Head of caudate nucleus (tissue), 42 donors: ENCODE data around the gene MCTP1.

Experiments used
- DNase-seq, 42 donors: peaks; one replicate each; pipeline versions ENCODE4 v3.0.0 to v3.0.0-alpha.2; 2020 to 2021; ENCODE audit warnings: mixed read lengths in 7 of 42
- intact Hi-C: fragments of 100-400 bp; cut with DNase I; formaldehyde crosslinking; loops from one replicate; pipeline ENCODE4 v1.15.0; 2022

The MCTP1 gene

GRCh38 chr5:94811331-94811730, 473.6 kb downstream of the MCTP1 start:
- DNase-seq: no peak
- intact Hi-C loops: no loop called here

DNA sequence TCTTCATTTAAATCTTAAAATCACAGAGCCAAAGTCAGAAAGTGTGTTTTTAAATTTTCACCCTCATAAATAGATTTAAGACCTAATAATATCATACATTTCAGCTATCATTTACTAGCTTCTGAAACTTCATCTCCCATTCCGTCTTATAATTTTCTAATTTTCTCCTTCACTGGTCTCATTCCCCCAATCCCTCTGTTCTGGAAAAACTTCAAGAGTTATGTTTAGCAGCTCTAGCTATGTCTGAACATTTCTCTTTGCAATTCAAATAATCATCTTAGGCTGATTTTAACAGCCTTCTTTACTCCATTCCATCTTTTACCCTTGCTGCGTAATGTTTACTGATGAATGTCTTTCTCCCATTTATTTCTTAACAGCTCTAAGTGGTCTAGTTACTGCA, 474.0 kb downstream of the MCTP1 start:
- intact Hi-C loops: no loop called here
- DNase-seq: no peak

GRCh38 chr5:94810281-94810680, 474.6 kb downstream of the MCTP1 start:
- DNase-seq: no peak
- intact Hi-C loops: no loop called here

DNA sequence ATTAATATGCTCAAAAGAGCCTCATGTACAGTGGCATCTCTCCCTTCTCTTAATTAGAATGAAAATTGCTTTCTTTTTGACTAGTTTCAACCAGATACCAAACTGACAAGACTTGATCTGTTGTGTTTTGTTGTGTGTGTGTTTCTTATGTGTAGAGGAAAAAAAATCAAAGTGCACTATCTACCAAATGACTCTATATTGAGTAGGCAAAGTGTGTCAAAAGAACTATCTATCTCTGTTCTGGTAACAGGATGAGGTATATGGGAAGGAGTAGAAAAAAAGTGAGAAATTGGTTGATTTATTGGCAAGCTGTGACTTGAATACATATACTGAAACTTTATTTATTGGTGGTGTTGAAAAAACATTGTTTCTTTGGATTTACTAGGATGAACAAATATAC, 476.4 kb downstream of the MCTP1 start:
- DNase-seq: no peak

GRCh38 chr5:94807985-94808384, 476.9 kb downstream of the MCTP1 start:
- no peak for DNase-seq
- intact Hi-C loops: no loop called here

More for the DNA sequence above, 476.4 kb downstream of the MCTP1 start:
- intact Hi-C loops: no loop called here

DNA sequence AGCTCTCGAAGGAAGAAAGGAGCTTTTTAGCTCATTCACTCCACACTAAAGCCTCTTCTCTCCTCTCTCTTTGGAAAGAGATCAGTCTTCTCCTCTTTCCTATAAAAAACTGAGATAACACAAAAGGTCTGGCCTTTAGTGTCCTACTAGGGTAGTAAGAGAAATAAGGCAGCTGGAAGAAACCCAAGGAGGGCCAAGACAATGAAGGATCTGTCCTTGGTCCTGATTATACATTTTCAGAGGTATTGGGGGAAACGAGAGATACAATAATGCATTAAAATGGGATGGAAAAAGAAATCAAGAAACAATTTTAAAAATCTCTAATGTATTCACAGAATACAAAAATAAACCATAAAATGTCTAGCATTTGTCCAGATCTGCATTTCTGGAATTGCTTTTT, 482.4 kb downstream of the MCTP1 start:
- intact Hi-C loops: no loop called here
- DNase-seq: no peak

DNA sequence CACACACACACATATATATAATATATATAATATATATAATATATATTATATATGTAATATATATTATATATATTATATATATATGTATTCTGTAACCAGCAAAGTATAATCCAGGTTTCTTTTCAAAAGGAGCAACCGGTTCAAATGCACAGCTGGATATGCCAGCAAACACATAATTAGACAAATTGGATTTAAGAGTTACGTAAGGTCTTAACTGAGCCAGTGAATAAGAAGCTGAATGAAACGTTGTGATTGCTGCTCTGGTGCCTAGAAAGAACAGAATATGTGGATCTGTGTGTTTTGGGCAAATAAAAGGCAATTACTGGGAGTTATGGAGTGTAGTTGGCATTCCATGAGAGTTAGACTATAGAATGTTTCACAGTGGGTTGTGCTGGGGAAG, 488.3 kb downstream of the MCTP1 start:
- intact Hi-C loops: no loop called here
- no peak for DNase-seq

DNA sequence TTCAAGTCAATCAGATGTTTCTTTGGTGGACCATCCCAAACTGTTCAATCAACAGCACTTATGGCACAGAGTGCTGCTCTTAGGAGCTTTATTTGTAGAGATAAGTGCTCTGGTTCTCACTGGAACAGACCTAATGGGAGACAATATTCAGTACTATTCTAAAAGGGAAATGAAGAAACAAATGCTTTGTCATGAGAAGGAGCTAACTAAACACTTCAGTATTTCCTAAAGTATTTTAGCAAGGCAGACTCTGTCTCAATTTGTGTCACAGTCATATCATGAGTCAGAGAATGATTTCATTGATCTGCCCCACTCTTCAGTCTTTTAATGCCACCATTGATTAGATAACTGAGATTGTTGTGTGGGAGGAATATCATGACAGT, 491.1 kb downstream of the MCTP1 start:
- intact Hi-C loops: no loop called here
- DNase-seq: peak in 1 of 42 donors; percentile 16

DNA sequence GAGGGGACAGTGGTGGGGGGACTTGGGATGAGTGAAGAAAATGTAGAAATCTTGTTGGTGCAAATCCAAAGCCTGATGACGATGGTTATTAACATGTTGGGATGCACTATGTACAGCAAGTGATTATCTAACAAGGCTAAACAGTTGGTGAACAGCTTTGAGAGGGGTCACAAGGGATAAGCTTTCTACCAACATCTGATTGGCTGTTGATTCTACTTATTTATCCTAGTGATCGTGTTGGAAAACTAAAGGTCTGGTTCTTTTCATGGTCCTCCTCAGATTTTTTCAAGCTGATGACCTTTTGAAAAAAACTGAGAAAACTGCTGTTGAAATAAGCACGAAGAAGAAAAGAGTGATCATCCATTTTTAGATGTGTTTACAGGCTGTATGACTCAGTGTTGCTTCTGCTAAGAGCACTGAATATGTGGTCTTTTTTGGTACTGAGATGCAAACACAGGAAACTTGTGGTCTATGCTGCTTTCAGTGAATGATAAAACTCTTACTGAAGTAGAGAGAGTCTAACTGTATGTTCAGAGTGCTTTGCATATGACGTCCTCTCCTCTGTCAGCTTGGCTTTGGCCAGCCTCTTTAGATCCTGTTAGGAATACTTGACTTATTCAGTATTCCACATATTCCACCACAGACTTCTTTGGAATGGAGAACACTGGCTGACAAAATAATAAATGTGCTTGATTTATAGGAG, 491.6 kb downstream of the MCTP1 start:
- no peak for DNase-seq
- intact Hi-C loops: no loop called here

DNA sequence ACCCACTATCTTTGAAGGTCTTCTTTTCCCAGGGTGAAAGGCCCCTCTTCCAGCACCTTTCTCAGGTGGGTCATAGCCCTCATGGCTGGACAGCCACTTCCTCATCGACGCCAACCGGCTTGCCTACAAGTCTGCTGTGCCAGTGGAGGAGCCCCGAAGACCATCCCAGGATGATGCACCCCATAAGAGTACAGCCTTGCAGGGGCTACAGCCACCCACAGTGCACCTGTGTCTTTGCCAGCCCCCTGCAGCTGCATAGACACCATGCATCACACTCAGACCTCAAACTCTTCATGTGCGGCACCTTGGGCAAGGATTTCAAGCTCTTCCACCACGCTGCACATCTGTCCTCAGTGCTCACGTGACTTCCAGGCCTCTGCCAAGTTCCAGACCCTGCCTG, 493.1 kb downstream of the MCTP1 start:
- no peak for DNase-seq
- intact Hi-C loops: no loop called here

GRCh38 chr5:94788527-94788926, 496.4 kb downstream of the MCTP1 start:
- no peak for DNase-seq
- intact Hi-C loops: no loop called here

- DNase-seq: no peak
- intact Hi-C loops: no loop called here
Measured at GRCh38 chr5:94784536-94785505, 500.1 kb downstream of the MCTP1 start.

DNA sequence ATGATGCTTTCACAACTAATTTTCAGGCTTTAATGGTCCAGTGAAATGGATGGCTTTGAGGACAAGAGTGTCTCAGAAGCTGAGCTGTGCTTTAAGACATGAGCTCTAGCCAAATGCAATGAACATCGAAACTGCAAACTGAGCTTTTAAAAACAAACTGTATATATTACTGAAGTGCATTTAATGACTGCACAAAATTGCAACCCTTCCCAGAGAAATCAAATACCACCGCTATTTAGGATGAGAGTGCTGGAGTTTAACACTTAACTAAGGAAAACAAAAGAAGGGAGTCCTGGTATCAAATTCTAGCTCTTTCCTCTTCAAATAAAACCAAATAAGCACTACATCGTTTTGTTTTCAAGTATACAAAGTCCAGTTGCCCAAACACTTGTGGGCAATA, 502.5 kb downstream of the MCTP1 start:
- intact Hi-C loops: no loop called here

DNA sequence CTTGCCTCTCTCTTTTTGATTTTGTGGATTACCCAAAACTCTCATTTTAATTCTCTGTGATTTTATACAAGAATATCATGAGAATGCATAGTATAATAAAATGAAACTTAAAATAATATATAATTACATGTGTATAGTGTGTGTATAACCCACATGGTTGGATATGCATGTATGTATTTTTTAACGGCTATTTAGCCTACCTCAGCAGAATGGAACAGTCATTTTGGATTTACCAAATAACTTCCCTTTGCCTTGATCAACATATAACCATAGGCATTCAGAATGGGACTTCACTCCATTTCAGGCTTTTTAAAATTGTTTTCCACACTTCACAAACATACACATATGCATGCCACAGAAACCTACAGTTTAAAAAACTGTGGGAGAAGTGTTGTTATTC, 505.2 kb downstream of the MCTP1 start:
- no peak for DNase-seq
- intact Hi-C loops: no loop called here

More for the DNA sequence above, 502.5 kb downstream of the MCTP1 start:
- DNase-seq: no peak

GRCh38 chr5:94778732-94779131, 506.2 kb downstream of the MCTP1 start:
- DNase-seq: no peak
- intact Hi-C loops: no loop called here

- no peak for DNase-seq
- intact Hi-C loops: no loop called here
Measured at GRCh38 chr5:94778299-94778698, 506.6 kb downstream of the MCTP1 start.

- intact Hi-C loops: no loop called here
- no peak for DNase-seq
Measured at GRCh38 chr5:94777056-94777880, 507.6 kb downstream of the MCTP1 start.

DNA sequence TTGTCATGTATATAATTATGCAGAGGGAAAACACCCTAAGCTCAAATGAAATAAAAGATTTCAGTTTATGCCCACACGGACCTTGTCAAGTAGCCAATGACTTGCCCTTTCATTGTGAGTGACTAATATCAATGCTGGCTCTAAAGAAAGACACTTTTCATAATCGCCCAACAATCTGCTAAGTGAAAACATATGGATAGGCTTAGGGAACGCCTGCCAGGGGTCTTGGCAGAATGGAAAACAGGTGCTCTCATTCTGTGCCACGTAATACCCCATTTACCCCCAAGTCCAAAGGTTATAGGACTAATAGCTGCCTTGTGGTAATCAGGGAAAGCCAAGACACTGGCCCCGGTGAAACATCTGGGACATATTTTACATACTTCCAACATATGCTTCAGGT, 508.7 kb downstream of the MCTP1 start:
- intact Hi-C loops: no loop called here
- no peak for DNase-seq

DNA sequence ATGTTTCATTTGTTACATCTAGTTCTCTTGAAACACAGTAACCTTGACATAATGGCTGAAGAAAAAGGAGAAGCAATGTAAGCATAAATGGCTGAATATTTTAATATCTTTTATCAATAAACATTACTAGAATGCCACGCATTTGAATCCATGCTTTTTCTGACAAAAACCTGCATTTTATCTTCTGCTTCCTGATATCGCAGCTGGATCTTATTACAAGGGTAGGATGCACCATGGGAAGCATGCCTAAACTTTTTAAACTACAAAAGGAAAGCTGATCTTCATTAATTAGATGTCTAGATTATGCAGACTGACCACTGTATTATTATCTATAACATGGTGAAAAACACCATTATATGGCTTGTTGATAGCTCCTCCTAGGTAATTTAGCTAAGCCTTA, 509.8 kb downstream of the MCTP1 start:
- intact Hi-C loops: no loop called here
- DNase-seq: no peak

DNA sequence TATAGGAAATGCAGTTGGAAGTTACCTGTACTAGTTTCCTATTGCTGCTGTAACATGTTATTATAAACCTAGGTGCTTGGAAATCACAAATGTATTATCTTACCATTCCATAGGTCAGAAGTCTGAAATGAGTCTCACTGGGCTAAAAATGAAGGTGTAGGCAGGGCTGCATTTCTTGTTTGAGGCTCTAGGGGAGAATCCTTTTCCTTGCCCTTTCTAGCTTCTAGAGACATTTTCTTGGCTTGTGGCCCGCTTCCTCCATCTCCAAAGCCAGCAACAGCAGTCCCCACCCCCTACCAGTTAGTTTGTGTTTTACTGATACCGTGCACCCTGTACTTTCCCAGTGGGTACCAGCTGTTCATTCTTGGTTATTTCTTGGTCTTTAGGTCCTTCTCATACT, 513.2 kb downstream of the MCTP1 start:
- intact Hi-C loops: no loop called here
- DNase-seq: no peak
